SK-N-SH treated with all-trans-retinoic acid at 6 μM for 48 hours (cell line): Measurements from ENCODE around the gene CASP1.

Experiments
- ARNTL ChIP-seq: fragments of 450-650 bp; formaldehyde crosslinking; IDR thresholded peaks from 2 replicates; pipeline ENCODE4 v1.5.0; 2020; ENCODE audit warnings: low read depth, mild to moderate bottlenecking, moderate library complexity, borderline replicate concordance
- CSDC2 ChIP-seq: fragments of 250-450 bp; sonication (Bioruptor Pico); IDR thresholded peaks from 2 replicates; pipeline ENCODE4 v1.5.0; 2020; ENCODE audit warnings: mild to moderate bottlenecking, moderate library complexity
- PPARA ChIP-seq: fragments of 250-450 bp; sonication (Bioruptor Pico); IDR thresholded peaks from 2 replicates; pipeline ENCODE4 v1.5.0; 2020; ENCODE audit warnings: mild to moderate bottlenecking, borderline replicate concordance
- RARB ChIP-seq: fragments of 250-450 bp; sonication (Bioruptor Pico); IDR thresholded peaks from 2 replicates; pipeline ENCODE4 v1.8.0; 2021; ENCODE audit warnings: mild to moderate bottlenecking, moderate library complexity
- TCF4 ChIP-seq: fragments of 250-450 bp; sonication (Bioruptor Pico); IDR thresholded peaks from 2 replicates; pipeline ENCODE4 v1.8.0; 2021; ENCODE audit warnings: mild to moderate bottlenecking, moderate library complexity, borderline replicate concordance
- TOX ChIP-seq: fragments of 250-450 bp; sonication (Bioruptor Pico); IDR thresholded peaks from 2 replicates; pipeline ENCODE4 v1.8.0; 2021; ENCODE audit warnings: mild to moderate bottlenecking, moderate library complexity, borderline replicate concordance
- ZC3H10 ChIP-seq: fragments of 250-450 bp; sonication (Bioruptor Pico); IDR thresholded peaks from 2 replicates; pipeline ENCODE4 v1.5.1; 2021; ENCODE audit warnings: mild to moderate bottlenecking, moderate library complexity
- ZFP30 ChIP-seq: fragments of 450-650 bp; formaldehyde crosslinking; IDR thresholded peaks from 2 replicates; pipeline ENCODE4 v1.5.0; 2022; ENCODE audit warnings: mild to moderate bottlenecking, moderate library complexity
- ZNF8 ChIP-seq: fragments of 450-650 bp; formaldehyde crosslinking; IDR thresholded peaks from 2 replicates; pipeline ENCODE4 v1.5.0; 2020; ENCODE audit warnings: mild to moderate bottlenecking, moderate library complexity
- TF ChIP-seq, protein P1 (sequence below): fragments of 250-450 bp; sonication (Bioruptor Pico); IDR thresholded peaks from 2 replicates; pipeline ENCODE4 v1.8.0; 2020; ENCODE audit warnings: mild to moderate bottlenecking, moderate library complexity, borderline replicate concordance
- TF ChIP-seq, protein P2 (sequence below): fragments of 250-450 bp; sonication (Bioruptor Pico); IDR thresholded peaks from 2 replicates; pipeline ENCODE4 v1.5.1; 2021; ENCODE audit warnings: mild to moderate bottlenecking, moderate library complexity
- TF ChIP-seq, protein P3 (sequence below): fragments of 250-450 bp; sonication (Bioruptor Pico); IDR thresholded peaks from 2 replicates; pipeline ENCODE4 v1.5.1; 2020; ENCODE audit warnings: low read depth, mild to moderate bottlenecking, moderate library complexity

DNA sequence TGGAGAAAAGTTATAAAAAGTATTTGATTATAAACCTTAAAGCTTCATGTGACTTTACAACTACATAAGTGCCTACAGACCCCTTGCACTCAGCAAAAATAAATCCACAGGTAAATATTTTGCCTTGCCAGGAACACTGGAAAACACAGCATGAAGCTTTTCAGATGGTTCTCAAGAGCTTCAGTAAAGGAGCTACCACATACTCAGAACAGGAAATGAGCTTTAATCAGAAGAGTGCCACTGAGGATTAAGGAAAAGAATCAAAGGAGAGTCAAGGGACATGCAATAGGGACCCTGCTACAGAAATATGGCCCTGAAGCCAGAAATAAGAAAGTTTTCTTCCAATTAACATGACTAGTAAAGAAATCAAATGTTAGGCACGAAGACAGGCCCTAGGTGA lies 1.2 kb downstream of the CASP1 start:
- TF ChIP-seq RARB (CRISPR knock-in tag) (no peak), ARNTL (CRISPR knock-in tag) (no peak), ZC3H10 (CRISPR knock-in tag) (no peak), ZFP30 (CRISPR knock-in tag) (no peak), ZNF8 (no peak), CSDC2 (no peak), PPARA (CRISPR knock-in tag) (no peak), TOX (CRISPR knock-in tag) (no peak), TCF4 (CRISPR knock-in tag) (no peak)
- TF ChIP-seq, protein P1, sequence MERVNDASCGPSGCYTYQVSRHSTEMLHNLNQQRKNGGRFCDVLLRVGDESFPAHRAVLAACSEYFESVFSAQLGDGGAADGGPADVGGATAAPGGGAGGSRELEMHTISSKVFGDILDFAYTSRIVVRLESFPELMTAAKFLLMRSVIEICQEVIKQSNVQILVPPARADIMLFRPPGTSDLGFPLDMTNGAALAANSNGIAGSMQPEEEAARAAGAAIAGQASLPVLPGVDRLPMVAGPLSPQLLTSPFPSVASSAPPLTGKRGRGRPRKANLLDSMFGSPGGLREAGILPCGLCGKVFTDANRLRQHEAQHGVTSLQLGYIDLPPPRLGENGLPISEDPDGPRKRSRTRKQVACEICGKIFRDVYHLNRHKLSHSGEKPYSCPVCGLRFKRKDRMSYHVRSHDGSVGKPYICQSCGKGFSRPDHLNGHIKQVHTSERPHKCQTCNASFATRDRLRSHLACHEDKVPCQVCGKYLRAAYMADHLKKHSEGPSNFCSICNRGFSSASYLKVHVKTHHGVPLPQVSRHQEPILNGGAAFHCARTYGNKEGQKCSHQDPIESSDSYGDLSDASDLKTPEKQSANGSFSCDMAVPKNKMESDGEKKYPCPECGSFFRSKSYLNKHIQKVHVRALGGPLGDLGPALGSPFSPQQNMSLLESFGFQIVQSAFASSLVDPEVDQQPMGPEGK (CRISPR knock-in tag): no peak
- TF ChIP-seq, protein P2, sequence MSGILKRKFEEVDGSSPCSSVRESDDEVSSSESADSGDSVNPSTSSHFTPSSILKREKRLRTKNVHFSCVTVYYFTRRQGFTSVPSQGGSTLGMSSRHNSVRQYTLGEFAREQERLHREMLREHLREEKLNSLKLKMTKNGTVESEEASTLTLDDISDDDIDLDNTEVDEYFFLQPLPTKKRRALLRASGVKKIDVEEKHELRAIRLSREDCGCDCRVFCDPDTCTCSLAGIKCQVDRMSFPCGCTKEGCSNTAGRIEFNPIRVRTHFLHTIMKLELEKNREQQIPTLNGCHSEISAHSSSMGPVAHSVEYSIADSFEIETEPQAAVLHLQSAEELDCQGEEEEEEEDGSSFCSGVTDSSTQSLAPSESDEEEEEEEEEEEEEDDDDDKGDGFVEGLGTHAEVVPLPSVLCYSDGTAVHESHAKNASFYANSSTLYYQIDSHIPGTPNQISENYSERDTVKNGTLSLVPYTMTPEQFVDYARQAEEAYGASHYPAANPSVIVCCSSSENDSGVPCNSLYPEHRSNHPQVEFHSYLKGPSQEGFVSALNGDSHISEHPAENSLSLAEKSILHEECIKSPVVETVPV (CRISPR knock-in tag): no peak
- TF ChIP-seq, protein P3, sequence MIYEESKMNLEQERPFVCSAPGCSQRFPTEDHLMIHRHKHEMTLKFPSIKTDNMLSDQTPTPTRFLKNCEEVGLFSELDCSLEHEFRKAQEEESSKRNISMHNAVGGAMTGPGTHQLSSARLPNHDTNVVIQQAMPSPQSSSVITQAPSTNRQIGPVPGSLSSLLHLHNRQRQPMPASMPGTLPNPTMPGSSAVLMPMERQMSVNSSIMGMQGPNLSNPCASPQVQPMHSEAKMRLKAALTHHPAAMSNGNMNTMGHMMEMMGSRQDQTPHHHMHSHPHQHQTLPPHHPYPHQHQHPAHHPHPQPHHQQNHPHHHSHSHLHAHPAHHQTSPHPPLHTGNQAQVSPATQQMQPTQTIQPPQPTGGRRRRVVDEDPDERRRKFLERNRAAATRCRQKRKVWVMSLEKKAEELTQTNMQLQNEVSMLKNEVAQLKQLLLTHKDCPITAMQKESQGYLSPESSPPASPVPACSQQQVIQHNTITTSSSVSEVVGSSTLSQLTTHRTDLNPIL (CRISPR knock-in tag): no peak
